Stimulated activated naive CD8-positive, alpha-beta T cell treated with anti-CD3 and anti-CD28 coated beads, Interleukin-15, Interleukin-2, amounts not matched to agents 100 U/mL and 50 U/mL, for 24 hours (primary cell): Measurements from ENCODE around the gene KCNH6.

Source experiments
- ATAC-seq: fragments of 150-1000 bp; cut with Tn5 transposase; one replicate; pipeline ENCODE4 v1.10.0; 2021
- DNase-seq: peaks from one replicate; pipeline ENCODE4 v3.0.0; 2021

The KCNH6 gene

DNA sequence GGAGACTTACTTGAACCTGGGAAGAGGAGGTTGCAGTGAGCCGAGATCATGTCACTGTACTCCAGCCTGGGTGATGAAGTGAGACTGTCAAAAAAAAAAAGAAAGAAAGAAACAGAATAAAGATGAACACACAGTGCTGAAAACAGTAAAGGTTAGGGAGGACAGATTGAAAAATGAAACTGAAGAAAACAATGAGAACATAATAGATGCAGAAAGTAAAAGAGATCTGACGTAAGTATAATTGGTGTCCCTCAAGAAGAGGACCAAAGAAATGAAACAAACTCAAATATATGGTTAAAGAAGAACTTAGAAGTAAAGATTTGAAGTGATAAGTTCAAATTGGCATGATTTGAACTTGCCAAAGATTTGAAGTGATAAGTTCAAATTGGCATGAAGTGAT is 34.3 kb downstream of the KCNH6 start:
- no peak for DNase-seq
- no peak for ATAC-seq

DNA sequence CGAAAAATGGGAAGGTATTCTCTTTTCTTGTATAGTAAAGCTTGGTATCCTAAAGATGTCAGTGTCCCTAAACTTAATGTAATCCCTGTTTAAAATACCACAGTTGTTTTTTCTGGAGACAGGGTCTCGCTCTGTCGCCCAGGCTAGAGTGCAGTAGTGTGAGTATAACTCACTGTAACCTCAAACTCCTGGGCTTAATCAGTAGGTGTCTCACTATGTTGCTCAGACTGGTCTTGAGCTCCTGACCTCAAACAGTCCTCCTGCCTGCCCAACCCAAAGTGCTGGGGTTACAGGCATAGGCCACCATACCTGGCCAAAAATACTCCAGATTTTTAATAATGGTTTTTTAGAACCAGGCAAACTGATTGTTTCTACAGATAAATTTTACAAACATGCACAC is 35.3 kb downstream of the KCNH6 start:
- no peak for ATAC-seq

GRCh38 chr17:63561819-63562218 is 38.7 kb downstream of the KCNH6 start:
- DNase-seq (no peak), ATAC-seq (no peak)

More for the DNA sequence above, 35.3 kb downstream of the KCNH6 start:
- DNase-seq, result no peak

DNA sequence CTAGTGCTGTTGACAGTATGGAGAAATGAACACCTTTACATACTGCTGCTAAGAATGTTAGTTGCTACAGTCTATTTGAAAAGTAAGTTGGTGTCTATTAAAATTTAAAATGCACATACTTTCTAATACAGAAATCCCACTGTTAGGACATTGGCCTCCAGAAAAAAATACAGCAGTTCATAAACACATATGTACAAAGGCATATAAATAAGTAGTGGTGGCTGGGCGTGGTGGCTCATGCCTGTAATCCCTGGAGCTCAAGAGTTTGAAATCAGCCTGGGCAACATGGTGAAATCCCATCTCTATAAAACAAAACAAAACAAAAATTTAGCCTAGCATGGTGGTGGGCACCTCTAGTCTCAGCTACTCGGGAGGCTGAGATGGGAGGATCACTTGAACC is 40.2 kb downstream of the KCNH6 start:
- ATAC-seq (no peak), DNase-seq (no peak)

- no peak for ATAC-seq
- no peak for DNase-seq
These were observed 41.4 kb downstream of the KCNH6 start for GRCh38 chr17:63564562-63564961.

DNA sequence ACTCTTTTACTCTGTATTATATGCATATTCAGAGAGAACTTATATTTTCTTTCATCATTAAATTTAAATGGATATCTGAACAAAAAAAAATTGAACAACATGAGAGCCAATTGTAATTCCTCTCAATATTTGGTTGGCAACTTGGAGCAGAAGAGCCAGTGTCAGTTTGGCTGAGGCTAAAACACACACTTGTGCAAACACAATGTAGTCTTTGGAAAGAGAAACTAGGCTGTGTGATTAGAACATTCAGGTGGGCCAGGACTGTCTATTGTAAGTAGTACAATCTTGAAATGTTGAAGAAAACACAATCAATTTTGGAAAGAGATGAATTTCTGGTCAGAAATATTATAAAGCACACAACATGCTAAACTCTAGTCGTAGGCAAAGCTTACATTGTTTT is 44.1 kb downstream of the KCNH6 start:
- DNase-seq (no peak), ATAC-seq (no peak)

- no peak for ATAC-seq
These were observed 45.4 kb downstream of the KCNH6 start for GRCh38 chr17:63568563-63568962.

GRCh38 chr17:63571632-63572310 is 48.6 kb downstream of the KCNH6 start:
- ATAC-seq (peak; percentile 76), DNase-seq (no peak)

More at GRCh38 chr17:63568563-63568962, 45.4 kb downstream of the KCNH6 start:
- DNase-seq, result no peak

DNA sequence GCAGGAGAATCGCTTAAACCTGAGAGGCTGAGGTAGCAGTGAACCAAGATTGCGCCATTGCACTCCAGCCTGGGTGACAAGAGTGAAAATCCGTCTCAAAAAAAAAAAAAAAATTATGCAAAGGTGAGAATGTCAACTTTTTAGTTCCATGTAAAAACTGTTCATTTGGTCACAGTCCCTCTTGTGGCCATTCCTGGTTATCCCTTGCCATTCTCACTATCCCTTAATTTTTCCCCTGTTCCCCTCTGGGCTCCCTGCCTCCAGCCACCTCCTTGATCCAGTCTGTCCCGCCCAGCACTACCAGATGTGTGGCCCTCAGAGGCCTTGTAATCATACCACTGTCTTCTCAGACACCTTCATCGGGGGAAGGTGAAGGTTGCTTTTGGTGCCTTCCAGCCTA is 50.5 kb downstream of the KCNH6 start:
- ATAC-seq (no peak), DNase-seq (no peak)

- ATAC-seq, result no peak
- DNase-seq, result no peak
These were observed 55.0 kb downstream of the KCNH6 start for GRCh38 chr17:63578027-63578768.

GRCh38 chr17:63578769-63579111 is 55.6 kb downstream of the KCNH6 start:
- no peak for ATAC-seq
- DNase-seq, result no peak

DNA sequence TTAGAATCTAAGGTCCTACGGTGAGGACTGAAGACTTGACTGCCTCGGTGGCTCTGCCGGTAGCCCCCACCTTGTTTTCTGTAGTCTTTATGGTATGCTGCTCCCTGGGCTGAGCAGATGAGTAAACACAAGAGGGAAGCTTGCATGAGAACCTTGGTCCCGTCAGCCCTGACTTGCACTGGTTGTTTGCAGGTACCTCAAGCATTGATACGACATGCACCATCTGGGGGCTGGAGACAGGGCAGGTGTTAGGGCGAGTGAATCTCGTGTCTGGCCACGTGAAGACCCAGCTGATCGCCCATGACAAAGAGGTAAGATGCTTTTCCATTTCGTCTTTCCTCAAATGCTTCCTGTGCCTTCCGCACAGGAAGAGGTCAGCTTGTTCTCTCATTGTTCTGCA is 56.5 kb downstream of the KCNH6 start:
- DNase-seq, result no peak
- ATAC-seq, result no peak

- no peak for ATAC-seq
- DNase-seq, result no peak
These were observed 64.6 kb downstream of the KCNH6 start for GRCh38 chr17:63587770-63588169.

- ATAC-seq (no peak), DNase-seq (no peak)
These were observed 65.6 kb downstream of the KCNH6 start for GRCh38 chr17:63588797-63589196.

DNA sequence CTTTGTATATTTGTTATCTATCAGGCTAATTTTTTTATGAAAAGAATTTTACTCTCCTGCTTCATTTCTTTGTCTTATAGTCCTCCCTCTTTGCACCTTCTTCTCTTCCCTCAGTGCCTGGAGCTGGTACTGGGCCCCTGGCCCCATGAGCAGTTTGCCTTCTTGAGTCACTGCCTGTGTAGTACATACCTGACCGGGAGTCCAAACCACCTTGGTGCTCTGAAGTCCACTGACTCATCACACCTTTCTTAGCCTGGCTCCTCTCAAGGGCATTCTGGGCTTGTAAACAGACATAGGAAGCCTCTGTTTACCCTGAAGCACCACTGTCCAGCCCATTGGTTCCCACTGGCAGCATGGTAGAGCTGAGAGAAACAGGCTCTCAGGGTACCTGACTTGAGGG is 66.5 kb downstream of the KCNH6 start:
- DNase-seq (no peak), ATAC-seq (no peak)

DNA sequence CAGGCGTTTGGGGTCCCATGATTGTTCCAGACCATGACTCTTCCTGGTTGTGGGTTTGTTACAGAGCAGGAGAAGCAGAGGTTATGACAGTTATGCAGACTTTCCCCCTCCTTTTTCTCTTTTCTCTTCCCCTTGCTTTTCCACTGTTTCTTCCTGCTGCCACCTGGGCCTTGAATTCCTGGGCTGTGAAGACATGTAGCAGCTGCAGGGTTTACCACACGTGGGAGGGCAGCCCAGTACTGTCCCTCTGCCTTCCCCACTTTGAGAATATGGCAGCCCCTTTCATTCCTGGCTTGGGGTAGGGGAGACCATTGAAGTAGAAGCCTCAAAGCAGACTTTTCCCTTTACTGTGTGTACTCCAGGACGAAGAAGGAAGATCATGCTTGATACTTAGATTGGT is 69.6 kb downstream of the KCNH6 start:
- DNase-seq (no peak), ATAC-seq (no peak)

DNA sequence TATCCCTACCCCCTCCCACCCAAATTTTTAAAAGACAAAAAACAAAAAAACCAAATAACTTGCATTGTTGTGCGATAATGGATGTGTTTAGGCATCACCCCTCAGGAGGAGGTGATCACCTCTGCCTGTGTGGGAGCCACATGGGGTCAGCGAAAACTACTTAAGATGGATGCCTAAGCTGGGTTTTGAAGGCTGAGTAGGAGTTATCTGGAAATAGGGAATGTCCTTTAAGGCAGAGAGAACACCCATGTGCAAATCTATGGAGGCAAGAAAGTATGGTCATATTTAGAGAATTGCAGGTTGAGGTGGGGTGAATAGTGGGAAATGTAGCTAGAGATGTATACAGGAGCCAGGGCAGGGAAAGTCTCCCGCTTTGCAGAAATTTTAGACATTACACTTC is 72.0 kb downstream of the KCNH6 start:
- ATAC-seq (no peak), DNase-seq (no peak)
